SK-N-MC (cell line): ENCODE measurements around the gene SCO2.
"Not testable (repeated sequence)": the region's sequence is repeated elsewhere in the genome, so short reads cannot be mapped to it uniquely, and the experiment has no call there.

Experiments used
- DNase-seq: peaks from one replicate; pipeline ENCODE4 v3.0.0-alpha.2; 2011; ENCODE audit warnings: low read depth, low spot score
- H3K27ac ChIP-seq: fragments of 200-600 bp; sonication (generic); 2 replicates; pipeline ENCODE4 v1.5.1; 2016; ENCODE audit warnings: mixed run types
- H3K36me3 ChIP-seq: fragments of 200-600 bp; sonication (generic); 2 replicates; pipeline ENCODE4 v1.6.1; 2017; ENCODE audit warnings: antibody characterized with exemption, low read length, mixed read lengths; ENCODE audit not compliant: insufficient read depth
- H3K4me3 ChIP-seq: fragments of 200-600 bp; sonication (generic); 2 replicates; pipeline ENCODE4 v1.5.1; 2016
- H3K9ac ChIP-seq: fragments of 200-600 bp; sonication (generic); 2 replicates; pipeline ENCODE4 v1.8.0; 2017; ENCODE audit warnings: mixed run types, mixed read lengths; ENCODE audit not compliant: insufficient read length
- H3K9me3 ChIP-seq: fragments of 200-600 bp; sonication (generic); 2 replicates; pipeline ENCODE4 v1.6.1; 2017; ENCODE audit warnings: low read depth, mild to moderate bottlenecking, antibody characterized with exemption, low read length, moderate library complexity, mixed read lengths
- EZH2 ChIP-seq: fragments of 200-600 bp; sonication (generic); IDR thresholded peaks from one replicate; pipeline ENCODE4 v1.6.1; 2017; ENCODE audit warnings: antibody characterized with exemption
- FOXP2 ChIP-seq: optimal IDR thresholded peaks from 2 replicates; pipeline ENCODE3; 2011; ENCODE audit warnings: mild to moderate bottlenecking, moderate library complexity; ENCODE audit not compliant: insufficient read depth; ENCODE audit errors: extremely low read length, control extremely low read depth
- POLR2AphosphoS5 ChIP-seq: IDR thresholded peaks from 2 replicates; pipeline ENCODE4 v1.6.1; 2012; ENCODE audit warnings: mild to moderate bottlenecking, low read depth, low read length, borderline replicate concordance

SCO2 gene

DNA sequence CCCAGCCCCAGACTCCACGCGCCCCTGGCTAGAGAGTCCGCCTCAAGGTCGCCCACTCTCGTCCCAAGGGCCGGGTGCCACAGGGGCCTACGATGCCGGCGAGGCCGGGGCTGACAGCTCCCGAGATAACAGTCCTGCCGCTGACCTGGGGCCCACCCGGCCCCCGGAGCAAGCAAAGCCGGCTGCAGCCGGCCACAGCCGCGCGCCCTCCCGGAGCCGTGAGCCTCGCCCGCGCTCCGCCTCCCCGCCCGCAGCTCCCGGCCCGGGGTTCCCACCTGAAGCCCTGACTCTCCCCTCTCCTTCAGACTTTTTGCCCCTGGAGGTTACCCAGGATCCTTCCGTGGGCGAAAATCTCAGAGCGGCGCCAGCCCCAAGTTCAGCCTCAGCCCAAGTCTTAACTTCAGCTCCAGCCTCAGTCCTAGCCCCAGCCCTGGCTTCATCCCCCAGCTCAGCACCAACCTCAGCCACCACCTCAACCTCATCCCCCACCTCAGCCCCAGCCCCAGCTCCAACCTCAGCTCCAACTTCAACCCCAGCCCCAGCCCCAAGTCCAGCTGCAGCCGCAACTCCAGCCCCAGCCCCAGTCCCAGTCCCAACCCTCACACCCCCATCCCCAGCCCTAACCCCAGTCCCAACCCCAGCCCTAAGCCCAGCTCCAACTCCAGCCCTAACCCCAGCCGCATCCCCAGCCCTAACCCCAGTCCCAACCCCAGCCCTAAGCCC lies 22.0 kb upstream of the SCO2 start:
- Histone ChIP-seq H3K9me3 (no peaks in the 10 kb centered on the region), H3K36me3 (no peaks in the 10 kb centered on the region), H3K9ac (no peak overlapping the region), H3K4me3 (no peak overlapping the region), H3K27ac (no peak overlapping the region)
- no peak for DNase-seq
- no peak for TF ChIP-seq POLR2AphosphoS5
- no peak for TF ChIP-seq EZH2

DNA sequence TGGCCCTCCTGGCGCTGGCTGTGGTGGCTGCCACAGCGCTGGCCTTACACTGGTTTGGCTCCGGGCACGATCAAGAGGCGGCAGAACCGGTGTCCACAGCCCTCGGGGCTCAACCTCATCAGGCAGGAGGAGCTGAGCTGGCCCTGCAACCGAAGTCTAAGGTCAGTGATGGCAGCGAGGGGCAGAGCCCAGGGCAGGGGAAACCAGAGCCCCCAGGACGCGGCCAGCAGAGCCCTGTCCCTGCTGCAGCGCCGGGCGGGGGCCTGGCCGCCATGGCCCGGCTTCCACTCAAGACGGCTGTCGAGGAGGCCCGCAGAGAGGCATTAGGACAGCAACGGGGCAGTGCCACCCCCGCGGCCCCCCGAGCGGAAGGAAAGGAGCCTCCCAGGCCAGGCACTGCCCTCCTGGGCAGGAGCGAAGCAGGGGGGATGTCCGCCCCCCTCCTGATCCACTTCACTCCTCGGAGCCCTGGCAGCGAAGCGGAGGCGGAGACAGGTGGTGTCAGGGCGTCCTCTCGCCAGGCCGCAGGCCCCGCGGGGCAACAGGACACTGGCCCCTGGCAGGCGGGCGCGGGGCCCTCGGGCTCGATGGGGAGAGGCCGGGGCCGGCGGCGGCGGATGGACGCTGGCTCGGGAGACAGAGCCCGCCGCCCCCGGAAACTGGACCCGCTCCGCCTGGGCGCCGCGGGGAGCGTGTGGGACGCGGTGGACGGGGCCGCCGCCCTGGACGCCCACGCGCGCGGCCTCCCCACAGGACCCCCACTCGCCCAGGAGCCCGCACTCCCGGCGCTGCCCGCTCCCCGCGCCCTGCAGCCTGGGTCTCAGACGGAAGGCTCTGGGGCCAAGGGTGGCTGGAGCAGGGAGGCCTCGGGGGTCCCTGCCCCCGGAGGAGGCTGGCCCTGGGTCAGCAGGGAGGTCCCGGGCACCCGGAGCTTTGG lies 21.2 kb upstream of the SCO2 start:
- peak overlapping the region; percentile 62 for H3K9ac ChIP-seq
- no peak overlapping the region for H3K4me3 ChIP-seq
- H3K36me3 ChIP-seq = no peaks in the 10 kb centered on the region
- no peak for DNase-seq
- no peaks in the 10 kb centered on the region for H3K9me3 ChIP-seq
- peak overlapping the region; percentile 62; the same call in 1 of the 2 replicates for H3K27ac ChIP-seq
- TF ChIP-seq POLR2AphosphoS5 (no peak), FOXP2 (no peak), EZH2 (no peak)

DNA sequence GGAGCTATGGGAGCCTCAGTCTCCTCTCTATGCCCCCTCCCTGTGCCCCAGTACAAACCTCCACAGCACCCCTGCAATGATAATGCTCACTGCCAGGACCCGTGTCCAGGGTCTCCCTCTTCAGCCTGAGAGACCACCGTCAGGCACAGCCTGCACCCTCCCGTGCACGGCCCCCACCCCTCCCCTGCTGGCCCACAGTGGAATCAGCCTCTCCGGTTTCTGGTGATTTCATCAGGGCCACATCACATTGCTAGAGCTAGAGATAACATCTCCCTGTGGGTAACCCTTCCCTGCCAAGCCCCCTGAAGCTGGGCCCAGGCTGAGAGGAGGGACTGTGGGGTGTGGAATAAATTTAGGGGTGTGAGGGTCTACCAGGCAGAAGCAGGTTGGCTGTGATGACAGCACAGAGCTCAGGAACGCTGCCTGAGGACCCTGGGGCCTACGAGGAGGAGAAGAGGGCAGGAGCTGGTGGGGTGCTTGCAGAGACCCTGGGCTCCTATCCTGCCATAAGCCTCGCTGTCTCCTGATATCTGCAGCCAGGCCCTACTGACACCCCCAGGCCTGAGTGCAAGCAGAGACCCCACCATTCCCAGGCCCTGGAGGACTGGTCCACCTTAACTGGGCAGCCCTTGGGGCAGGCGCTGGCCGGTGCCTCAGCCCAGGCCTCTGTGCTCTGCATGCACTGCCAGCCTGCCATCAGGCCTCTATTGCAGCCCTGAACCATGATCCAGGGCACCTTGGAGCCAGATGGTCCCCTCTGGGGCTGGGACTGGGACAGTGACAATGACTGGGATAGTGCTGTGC lies 20.3 kb upstream of the SCO2 start, which contains the start of gene KLHDC7B:
KLHDC7B (plus strand) TSS at position 378 of the 804 bp plus-strand sequence; CDS start at position 723, 345 bp downstream.
- Histone ChIP-seq H3K9me3 (no peaks in the 10 kb centered on the region), H3K4me3 (no peak within 1 kb of the TSS), H3K9ac (peak within 1 kb of the TSS; percentile 62), H3K36me3 (no peaks in the 10 kb centered on the region), H3K27ac (peak within 1 kb of the TSS; percentile 62; the same call in 1 of the 2 replicates)
- no peak for TF ChIP-seq FOXP2
- TF ChIP-seq POLR2AphosphoS5 = no peak
- TF ChIP-seq EZH2 = no peak
- DNase-seq = no peak

DNA sequence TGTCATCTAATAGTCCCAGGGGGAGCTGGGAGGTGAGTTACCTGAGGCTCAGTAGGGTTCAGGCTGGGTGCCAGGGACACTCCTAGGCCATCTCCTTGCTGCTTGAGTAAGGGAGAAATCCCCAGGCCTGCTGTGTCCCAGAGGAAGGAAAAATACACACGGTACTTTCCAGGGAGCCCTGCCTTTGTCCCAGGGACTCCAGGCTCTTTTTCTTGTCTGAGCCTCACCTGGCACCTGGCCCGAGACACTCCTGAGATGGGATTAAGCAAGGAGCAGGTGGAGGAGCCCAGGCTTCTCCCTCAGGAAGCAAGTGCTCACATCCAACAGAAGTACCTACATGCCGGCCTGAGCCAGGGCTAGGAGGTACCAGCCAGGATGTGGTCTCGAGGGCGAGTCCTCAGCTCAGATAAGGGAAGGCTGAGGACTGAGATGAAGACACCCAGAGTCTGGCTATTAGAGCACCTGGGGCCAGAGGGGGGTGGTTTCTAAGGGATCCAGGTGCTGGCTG lies 19.4 kb upstream of the SCO2 start:
- H3K9ac ChIP-seq = peak overlapping the region; percentile 45
- no peak overlapping the region for H3K4me3 ChIP-seq
- no peaks in the 10 kb centered on the region for H3K36me3 ChIP-seq
- no peak for DNase-seq
- TF ChIP-seq FOXP2 (no peak), POLR2AphosphoS5 (no peak), EZH2 (no peak)
- H3K9me3 ChIP-seq = no peaks in the 10 kb centered on the region
- peak overlapping the region; percentile 19; the same call in 1 of the 2 replicates for H3K27ac ChIP-seq

DNA sequence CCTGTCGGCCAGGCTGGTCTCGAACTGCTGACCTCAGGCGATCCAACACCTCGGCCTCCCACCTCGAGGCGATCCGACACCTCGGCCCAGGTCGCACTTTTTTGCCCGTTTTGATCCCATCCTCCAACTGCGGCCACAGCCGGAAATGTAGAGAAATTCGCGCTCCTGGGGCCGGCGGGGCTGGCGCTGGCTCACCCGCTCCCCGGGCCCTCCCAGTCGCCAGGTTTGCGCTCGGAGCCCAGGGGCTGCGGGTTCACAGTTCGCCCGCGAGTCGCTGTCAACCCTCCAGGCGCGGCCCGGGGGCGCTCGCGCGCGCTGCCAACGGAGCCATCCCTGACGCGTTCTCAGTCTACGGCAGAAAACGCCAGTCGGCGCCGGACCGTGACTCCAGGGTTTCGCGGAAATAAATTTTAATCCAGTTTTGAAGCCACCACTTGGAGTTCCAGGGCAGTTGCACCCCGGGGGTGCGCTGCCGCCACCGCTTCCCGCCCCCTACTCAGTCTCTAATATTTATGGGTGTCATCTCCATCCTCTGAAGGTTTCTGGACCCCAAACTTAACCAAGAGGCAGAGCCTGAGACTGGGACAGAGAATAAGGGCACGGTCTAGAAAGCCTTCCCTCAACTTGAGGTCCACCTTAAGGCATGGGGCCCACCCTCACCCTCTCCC lies 18.8 kb upstream of the SCO2 start:
- H3K9ac ChIP-seq = no peak overlapping the region
- no peak overlapping the region for H3K4me3 ChIP-seq
- TF ChIP-seq EZH2 = no peak
- TF ChIP-seq POLR2AphosphoS5 = no peak
- TF ChIP-seq FOXP2 = no peak

DNA sequence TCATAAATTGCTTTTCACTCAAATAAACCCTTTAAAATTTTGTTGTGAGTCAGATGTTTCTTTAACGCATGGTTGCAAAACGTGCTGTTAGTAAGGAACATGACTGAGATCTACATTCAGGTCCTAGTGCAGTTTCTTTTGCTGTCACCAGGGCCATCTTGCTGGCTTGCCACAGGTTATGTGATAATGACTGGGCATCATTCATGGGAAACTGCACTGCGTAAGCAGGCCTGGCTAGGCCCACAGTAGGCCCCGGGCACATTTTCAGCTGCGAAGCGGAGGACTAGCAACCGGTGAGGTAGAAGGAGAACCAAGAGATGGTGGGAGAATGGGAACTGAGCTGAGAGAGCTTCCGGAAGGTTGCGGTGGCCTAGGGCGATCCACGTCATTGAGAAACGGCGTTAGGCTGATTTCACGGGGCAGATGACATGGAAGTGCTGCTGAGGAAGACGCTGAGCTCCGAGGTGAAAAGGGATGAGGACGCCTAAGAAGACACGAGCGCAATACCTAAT lies 17.1 kb upstream of the SCO2 start:
- H3K9ac ChIP-seq = no peak overlapping the region
- H3K4me3 ChIP-seq = no peak overlapping the region
- H3K27ac ChIP-seq = 0 out of 2 replicates have a peak overlapping the region, but pooled peaks have one; percentile 0

More for the DNA sequence above, 18.8 kb upstream of the SCO2 start:
- no peaks in the 10 kb centered on the region for H3K36me3 ChIP-seq
- DNase-seq = no peak
- no peaks in the 10 kb centered on the region for H3K9me3 ChIP-seq
- H3K27ac ChIP-seq = no peak overlapping the region; the same call in 1 of the 2 replicates

DNA sequence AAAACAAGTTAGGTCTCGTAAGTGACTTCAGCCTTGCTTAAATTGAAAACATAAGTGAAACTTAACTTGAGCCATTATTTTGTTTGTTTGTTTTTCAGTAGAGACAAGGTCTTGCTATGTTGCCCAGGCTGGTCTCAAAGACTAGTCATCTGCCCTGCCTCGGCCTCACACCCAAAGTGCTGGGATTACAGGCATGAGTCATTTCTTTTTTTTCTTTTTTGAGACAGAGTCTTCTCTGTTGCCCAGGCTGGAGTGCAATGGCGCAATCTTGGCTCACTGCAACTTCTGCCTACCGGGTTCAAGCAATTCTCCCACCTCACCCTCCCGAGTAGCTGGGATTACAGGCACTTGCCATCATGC lies 16.2 kb upstream of the SCO2 start:
- not testable (repeated sequence) for H3K9ac ChIP-seq, H3K9me3 ChIP-seq, H3K4me3 ChIP-seq, H3K27ac ChIP-seq, H3K36me3 ChIP-seq, DNase-seq

More for the DNA sequence above, 17.1 kb upstream of the SCO2 start:
- Histone ChIP-seq H3K9me3 (no peaks in the 10 kb centered on the region), H3K36me3 (no peaks in the 10 kb centered on the region)
- no peak for TF ChIP-seq POLR2AphosphoS5
- no peak for TF ChIP-seq EZH2
- no peak for TF ChIP-seq FOXP2
- no peak for DNase-seq
